Measurements from ENCODE around the gene BCL2L12. TPM values are rescaled to one million over a fixed set of nuclear protein-coding genes. Genes with fewer than 3 reads are reported as not detected.

BCL2L12 gene
- total RNA-seq, 1 experiment from 2014 or later: 145 TPM

DNA sequence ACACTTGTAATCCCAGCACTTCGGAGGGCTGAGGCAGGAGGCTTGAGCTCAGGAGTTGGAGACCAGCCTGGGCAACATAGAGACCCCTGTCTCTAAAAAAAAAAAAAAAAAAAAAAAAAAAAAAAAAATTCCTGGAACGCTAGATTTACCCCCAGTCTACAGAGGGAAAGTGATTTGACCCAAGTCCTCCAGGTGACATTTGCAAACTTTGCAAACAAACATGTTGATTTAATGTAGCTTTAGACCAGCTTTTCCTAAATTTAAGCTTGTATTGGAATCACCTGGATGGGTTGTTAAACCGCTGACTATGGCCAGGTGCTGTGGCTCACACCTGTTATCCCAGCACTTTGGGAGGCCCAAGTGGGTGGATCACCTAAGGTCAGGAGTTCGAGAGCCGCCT is 33.6 kb downstream of the BCL2L12 start:
- Histone ChIP-seq H3K56ac (ENCODE audit: insufficient read length, low read depth, low read length) (no peak overlapping the region), H2BK15ac (ENCODE audit: low read depth, low read length) (no peak overlapping the region), H3T11ph (ENCODE audit: low read length) (no peak overlapping the region), H2AFZ (ENCODE audit: low read length) (no peak overlapping the region), H3K23ac (ENCODE audit: insufficient read length, low read depth, low read length) (no peak overlapping the region), H2BK20ac (ENCODE audit: low read depth, low read length, poor library complexity, severe bottlenecking) (no peak overlapping the region), H3K23me2 (ENCODE audit: insufficient read length, low read depth, low read length, poor library complexity, severe bottlenecking) (no peaks in the 10 kb centered on the region), H3K14ac (ENCODE audit: insufficient read depth, low read length) (no peak overlapping the region), H3K79me2 (ENCODE audit: insufficient read depth, low read length) (no peaks in the 10 kb centered on the region), H2BK12ac (ENCODE audit: insufficient read length, low read depth, low read length) (no peak overlapping the region), H2BK5ac (ENCODE audit: insufficient read length, low read length) (no peak overlapping the region), H3K18ac (ENCODE audit: insufficient read length, low read depth, low read length) (no peak overlapping the region), H4K8ac (replicated peaks; ENCODE audit: insufficient read length, low read depth, low read length) (no peak overlapping the region), H3K9ac (ENCODE audit: extremely low read depth, insufficient read length, low read length) (no peak overlapping the region), H3K79me1 (ENCODE audit: insufficient read depth, low read depth, low read length, poor library complexity, severe bottlenecking) (no peaks in the 10 kb centered on the region), H3K4ac (ENCODE audit: low read depth, low read length) (no peak overlapping the region), H2AK5ac (ENCODE audit: insufficient read length, low read length) (no peak overlapping the region), H3K27me3 (ENCODE audit: insufficient read depth, low read length) (no peaks in the 10 kb centered on the region), H3K9me3 (ENCODE audit: control insufficient read depth, low read depth, low read length) (no peaks in the 10 kb centered on the region), H3K4me1 (ENCODE audit: insufficient read depth, low read length) (no peaks in the 10 kb centered on the region), H2BK120ac (ENCODE audit: low read depth, low read length, poor library complexity, severe bottlenecking) (no peak overlapping the region), H4K91ac (ENCODE audit: insufficient read length, low read depth, low read length) (no peak overlapping the region), H4K20me1 (ENCODE audit: control insufficient read depth, insufficient read depth, insufficient read length) (no peaks in the 10 kb centered on the region), H3K27ac (ENCODE audit: insufficient read length, low read depth, low read length) (no peak overlapping the region), H4K5ac (ENCODE audit: insufficient read length, low read depth, low read length) (no peak overlapping the region), H3K4me2 (ENCODE audit: insufficient read depth, insufficient read length, low read length) (no peak overlapping the region)
- Mint-ChIP-seq H3K27me3 (ENCODE audit: low read depth) (no peaks in the 10 kb centered on the region; the same call in 1 of the 2 replicates), H3K4me1 (no peaks in the 10 kb centered on the region), H3K27ac (no peak overlapping the region; a peak in 1 of 7 replicates), H3K36me3 (ENCODE audit: insufficient read depth in 1 of 3, low read depth in 3 of 3) (peaks cover 16 to 36% (median 30%) of the 10 kb centered on the region in 3 experiments), H3K9me3 (no peaks in the 10 kb centered on the region), H3K4me3 (peak overlapping the region in 1 of 2 experiments; percentile 66; a peak in 1 of 5 replicates)
- DNase-seq: no peak
- WGBS (ENCODE audit: extremely low coverage, insufficient read length, low lambda C conversion rate): no CpG with 5 or more reads among the region's 5 CpGs
- TF ChIP-seq CTCF (conservative IDR thresholded peaks at IDR 0.05): no peak
